GM12873 (cell line): ENCODE data around the gene KCNS1.

Experiments
- TF ChIP-seq, protein P1 (sequence below): IDR thresholded peaks from 2 replicates; pipeline ENCODE4 v1.5.1; 2012; ENCODE audit warnings: low read depth, mild to moderate bottlenecking, moderate library complexity, low read length, control low read depth; ENCODE audit not compliant: insufficient read depth; ENCODE audit errors: missing control alignments

Gene KCNS1, protein sequence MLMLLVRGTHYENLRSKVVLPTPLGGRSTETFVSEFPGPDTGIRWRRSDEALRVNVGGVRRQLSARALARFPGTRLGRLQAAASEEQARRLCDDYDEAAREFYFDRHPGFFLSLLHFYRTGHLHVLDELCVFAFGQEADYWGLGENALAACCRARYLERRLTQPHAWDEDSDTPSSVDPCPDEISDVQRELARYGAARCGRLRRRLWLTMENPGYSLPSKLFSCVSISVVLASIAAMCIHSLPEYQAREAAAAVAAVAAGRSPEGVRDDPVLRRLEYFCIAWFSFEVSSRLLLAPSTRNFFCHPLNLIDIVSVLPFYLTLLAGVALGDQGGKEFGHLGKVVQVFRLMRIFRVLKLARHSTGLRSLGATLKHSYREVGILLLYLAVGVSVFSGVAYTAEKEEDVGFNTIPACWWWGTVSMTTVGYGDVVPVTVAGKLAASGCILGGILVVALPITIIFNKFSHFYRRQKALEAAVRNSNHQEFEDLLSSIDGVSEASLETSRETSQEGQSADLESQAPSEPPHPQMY

DNA sequence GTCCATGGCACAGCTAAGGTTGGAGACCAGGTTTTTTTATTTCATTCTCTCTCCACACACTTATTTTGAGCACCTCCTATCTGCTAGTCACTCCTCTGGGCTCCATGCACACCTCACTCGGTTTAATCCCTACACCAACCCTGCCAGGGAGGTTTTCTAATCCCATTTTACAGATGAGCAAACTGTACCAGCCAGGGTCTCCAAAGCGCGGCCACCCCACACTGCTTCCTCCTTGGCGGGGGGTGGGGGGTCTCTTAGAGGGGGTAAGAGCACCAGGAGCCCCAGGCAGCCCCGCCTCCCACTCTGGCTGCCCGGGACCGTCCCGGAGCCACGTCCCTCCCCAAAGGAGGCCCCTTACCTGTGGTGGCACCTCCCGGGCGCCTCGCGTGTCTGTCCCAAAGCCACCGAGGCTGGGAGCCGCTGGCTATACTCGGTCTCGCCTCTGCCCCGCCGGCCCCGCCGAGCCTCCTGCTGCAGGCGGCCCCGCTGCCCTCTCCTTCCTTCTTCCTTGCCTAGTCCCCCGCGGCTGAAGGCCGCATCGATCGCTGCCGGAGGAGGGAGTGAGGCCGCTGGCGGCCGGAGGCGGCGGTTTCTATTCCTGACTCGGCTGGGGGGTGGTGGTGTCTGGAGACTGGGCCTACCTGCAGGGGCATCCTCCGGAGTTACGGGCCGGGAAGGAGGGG is at the start of gene KCNS1:
Gene KCNS1, minus strand, starts transcription at position 565 of the 683 bp plus-strand sequence. CDS start 1,891 bp downstream, outside the sequence.
- TF ChIP-seq, protein P1, sequence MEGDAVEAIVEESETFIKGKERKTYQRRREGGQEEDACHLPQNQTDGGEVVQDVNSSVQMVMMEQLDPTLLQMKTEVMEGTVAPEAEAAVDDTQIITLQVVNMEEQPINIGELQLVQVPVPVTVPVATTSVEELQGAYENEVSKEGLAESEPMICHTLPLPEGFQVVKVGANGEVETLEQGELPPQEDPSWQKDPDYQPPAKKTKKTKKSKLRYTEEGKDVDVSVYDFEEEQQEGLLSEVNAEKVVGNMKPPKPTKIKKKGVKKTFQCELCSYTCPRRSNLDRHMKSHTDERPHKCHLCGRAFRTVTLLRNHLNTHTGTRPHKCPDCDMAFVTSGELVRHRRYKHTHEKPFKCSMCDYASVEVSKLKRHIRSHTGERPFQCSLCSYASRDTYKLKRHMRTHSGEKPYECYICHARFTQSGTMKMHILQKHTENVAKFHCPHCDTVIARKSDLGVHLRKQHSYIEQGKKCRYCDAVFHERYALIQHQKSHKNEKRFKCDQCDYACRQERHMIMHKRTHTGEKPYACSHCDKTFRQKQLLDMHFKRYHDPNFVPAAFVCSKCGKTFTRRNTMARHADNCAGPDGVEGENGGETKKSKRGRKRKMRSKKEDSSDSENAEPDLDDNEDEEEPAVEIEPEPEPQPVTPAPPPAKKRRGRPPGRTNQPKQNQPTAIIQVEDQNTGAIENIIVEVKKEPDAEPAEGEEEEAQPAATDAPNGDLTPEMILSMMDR, result no peak

DNA sequence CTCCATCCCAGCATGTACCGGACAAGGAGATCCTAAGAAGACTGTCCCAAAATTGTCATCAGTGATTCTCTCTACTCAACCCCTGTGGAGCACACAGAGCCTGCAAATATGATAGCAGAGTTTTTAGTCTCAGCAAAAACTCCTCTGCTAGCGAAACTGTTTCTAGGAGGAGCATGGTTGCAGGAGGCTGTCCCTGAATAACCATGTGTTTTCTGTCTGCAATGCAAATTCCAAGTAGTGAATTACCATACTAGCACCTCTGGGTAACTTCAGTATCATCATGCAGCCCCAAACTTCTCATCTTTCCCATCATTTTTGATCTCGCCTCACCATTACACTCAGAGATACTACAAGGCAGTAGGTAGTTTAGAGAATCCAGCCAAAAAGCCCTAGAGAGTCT is 48.1 kb upstream of the KCNS1 start:
- TF ChIP-seq, protein P1, result no peak

DNA sequence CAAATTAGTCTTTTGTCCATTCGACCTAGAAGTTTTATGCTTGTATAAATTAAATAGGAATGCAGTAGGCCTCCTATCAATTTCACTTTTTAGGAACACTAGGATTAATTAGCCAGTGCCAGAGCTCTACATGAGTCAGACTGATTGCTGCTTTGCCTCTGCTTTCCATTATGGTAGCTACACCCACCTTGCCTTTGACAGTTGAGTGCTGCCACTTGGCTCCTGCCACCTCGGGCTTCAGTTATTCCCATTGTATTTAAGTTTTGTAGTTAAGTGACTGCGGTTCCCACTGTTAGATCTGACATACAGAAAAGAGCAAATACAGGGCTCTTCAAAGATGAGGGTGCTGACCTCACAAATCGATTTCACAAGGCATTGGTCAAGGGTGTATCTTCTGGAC is 39.9 kb upstream of the KCNS1 start:
- TF ChIP-seq, protein P1, result no peak

DNA sequence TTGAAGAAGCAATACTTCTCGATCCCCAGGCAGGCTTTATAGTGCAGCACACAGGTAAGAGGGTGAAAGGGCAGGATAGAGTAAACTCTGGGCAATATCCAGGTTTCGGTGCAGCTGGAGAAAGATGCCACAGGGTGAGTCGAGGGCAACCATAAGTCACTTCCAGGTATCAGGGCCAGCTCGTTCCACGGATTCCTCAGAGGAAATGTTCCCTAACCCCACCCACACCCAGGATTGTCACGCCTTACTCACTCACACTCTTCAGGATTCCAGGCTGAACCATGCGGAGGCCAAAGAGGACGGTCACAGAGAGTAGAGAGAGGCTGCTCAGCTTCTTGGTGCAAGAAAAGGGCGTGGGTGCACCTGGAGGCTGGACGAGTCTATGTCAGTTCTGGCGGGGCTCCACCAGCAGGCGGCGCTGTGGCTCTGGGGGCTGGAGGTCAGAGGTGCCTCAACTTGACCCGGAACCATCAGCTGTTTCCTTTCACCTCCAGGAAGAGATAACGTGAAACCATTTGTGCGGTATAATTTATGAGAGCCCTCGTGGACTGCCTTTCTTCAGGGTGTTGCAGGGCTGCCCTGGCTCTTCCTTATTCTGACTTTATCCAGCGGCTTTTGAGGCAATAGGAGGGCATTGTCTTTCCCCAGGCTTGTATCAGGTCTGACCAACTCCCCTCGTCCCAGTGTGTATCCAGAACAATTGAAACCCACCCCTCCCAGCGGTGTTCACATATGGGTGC is 37.8 kb upstream of the KCNS1 start:
- TF ChIP-seq, protein P1, result peak; percentile 93

DNA sequence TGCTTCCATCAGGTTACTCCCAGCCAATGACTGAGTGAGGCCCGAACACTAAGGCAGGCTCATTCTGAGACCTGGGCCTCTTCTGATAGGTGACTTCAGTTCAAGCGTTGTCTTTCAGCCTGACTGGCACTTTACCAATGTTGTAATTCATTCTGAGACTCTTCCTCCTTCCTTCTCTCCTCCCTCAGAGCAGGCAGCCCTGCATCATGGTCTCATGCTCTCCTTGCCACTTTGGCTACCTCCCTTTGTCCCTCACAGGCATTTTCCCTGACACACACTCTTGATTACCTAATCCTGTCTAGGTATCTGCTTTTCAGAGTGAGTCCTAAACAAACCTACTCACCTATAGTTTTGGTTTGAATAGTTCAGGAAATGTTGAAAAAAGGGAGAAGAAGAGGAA is 36.0 kb upstream of the KCNS1 start:
- TF ChIP-seq, protein P1, result no peak

DNA sequence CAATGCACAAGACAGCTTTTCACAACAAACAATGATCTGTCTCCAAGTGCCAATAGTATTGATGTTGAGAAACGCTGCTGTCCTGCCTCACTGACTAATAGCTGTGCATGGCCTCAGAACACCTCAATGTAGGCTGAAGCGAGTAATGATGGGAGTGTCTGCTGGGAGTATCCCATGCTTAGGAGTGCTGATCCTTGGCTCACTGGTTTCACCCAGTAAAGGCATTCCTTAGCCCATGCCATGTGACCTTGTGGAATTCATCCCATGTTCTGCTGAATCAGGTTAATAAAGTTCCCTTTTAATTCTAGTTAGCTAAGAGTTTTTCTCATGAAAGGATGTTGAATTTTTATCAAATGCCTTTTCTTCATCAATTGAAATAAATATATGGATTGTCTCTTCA is 27.2 kb upstream of the KCNS1 start:
- TF ChIP-seq, protein P1, result no peak

DNA sequence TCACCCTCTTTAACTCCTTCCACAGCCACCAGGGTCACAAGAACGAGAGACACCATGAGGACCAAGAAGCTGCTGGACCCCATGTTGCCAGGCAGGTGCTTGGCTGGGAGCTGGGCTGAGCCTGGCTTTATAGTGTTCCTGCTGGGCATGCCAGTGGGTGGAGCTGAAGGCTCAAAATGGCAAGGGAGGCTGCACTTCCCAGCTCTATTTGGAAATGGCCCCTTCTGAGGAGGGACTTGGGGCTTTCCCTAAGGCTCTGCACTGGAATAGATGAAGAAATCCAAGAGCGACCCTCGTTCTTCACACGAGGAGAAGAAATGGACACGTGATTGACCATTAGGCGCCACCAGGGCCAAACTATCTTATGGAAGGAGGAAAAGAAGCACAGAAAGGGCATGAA is 23.4 kb upstream of the KCNS1 start, which contains the start of gene WFDC12:
Gene WFDC12, minus strand, starts transcription at position 101 of the 400 bp plus-strand sequence. Its CDS starts 18 bp downstream, at position 83.
- TF ChIP-seq, protein P1, result no peak
